ENCODE measurements around the gene NAA20.
A peak's percentile ranks its signal among the peaks of the same experiment; 100 is the strongest.
"Not testable (repeated sequence)": the region's sequence is repeated elsewhere in the genome, so short reads cannot be mapped to it uniquely, and the experiment has no call there.

Gene NAA20

GRCh38 chr20:19992996-19993908 lies 23.9 kb upstream of the NAA20 start:
- no peak for DNase-seq

DNA sequence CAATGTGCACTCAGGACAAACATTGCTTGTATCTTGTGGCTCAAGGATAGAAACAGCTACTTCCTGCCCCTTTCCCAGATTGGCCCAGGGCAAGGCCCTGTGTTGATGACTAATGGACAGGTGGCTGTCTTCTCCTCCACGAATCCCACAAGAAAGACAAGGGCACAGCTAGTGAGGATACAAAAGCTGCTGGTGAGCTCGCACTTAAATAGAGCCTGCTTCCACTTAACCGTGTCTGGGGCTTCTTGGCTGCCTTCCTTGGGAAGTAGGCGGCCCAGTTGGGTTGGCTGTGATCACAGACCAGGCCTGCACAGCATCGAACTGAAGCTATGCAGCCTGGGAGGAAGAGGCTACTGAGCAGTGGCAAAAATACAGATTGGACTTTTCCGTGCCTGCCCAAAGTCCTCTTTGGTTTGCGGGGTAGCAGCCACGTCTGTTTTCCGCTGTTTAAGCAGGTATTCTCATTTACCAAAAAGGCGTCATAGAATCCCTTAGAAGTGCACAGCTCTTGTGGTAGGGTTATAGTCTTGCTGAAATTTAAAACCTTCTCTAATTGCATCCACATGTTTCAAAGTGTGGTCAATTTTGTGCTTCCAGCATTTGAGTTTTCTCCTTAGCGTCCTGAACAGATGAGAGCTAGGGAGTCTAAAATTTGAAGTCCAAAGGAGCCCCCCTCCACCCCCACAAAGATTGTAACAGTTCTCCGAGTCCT lies 23.0 kb upstream of the NAA20 start:
- no peak for DNase-seq

GRCh38 chr20:19995220-19995863 lies 21.8 kb upstream of the NAA20 start:
- peak; percentile 15 for DNase-seq

DNA sequence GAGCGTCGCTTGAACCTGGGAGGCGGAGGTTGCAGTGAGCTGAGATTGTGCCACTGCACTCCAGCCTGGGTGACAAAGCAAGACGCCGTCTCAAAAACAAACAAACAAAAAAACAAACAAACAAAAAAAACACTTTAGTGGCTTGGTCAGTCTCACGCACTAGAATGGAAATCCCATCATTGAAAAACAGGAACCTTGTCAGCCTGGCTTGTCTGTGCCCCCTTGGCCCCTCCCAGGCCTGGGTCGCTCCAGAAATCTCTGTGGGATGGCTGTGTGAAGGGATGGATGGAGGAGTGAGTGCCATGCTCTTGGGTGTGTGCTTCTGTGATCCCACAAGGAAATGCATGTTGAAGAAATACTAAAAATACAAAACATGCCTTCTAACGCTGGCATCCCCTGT lies 20.9 kb upstream of the NAA20 start:
- no peak for DNase-seq

GRCh38 chr20:19996917-19997316 lies 20.2 kb upstream of the NAA20 start:
- DNase-seq = no peak

- DNase-seq = no peak
These were observed 18.0 kb upstream of the NAA20 start for GRCh38 chr20:19998990-19999705.

- no peak for DNase-seq
These were observed 16.8 kb upstream of the NAA20 start for GRCh38 chr20:20000211-20000968.

DNA sequence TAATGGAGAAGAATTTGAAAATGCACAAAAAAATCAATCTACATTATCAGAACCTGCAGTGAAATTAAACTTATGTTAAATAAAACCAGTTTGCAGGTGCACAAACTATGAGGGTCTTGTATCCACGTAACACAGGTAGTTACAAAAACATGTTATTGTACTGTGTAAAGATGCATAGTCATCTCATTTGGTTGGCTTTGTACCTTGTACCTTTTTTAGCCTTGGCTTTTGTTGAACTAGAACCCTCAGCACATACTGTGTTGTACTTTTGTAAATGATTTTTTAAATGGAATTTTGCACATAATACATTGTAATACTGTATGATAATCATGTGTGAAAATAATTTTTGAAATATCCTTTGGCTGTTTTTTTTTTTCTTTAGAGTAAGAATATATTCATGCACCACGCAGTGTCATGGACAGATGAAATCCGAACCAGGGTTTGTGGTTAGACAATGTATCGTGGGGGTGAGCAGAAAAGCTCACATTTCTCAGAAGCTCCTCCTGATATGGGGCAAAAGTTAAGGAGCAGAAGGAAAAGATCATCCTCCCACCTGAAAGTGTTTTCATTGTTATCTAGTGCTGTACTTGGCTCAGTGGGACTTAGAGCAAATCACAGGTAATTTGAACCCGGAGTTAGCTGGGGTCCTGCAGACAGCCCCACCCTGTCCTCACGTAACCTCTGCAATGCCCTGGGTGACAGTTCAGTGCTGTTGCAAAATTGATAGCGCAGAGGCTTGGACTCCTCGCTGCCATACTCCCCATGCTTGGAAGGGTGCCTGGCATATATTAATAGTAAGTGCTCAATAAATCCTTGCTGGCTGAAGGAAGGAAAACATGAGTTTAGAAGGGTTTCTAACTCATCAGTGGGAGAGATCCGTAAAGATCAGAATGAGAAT lies 14.8 kb upstream of the NAA20 start:
- no peak for DNase-seq

DNA sequence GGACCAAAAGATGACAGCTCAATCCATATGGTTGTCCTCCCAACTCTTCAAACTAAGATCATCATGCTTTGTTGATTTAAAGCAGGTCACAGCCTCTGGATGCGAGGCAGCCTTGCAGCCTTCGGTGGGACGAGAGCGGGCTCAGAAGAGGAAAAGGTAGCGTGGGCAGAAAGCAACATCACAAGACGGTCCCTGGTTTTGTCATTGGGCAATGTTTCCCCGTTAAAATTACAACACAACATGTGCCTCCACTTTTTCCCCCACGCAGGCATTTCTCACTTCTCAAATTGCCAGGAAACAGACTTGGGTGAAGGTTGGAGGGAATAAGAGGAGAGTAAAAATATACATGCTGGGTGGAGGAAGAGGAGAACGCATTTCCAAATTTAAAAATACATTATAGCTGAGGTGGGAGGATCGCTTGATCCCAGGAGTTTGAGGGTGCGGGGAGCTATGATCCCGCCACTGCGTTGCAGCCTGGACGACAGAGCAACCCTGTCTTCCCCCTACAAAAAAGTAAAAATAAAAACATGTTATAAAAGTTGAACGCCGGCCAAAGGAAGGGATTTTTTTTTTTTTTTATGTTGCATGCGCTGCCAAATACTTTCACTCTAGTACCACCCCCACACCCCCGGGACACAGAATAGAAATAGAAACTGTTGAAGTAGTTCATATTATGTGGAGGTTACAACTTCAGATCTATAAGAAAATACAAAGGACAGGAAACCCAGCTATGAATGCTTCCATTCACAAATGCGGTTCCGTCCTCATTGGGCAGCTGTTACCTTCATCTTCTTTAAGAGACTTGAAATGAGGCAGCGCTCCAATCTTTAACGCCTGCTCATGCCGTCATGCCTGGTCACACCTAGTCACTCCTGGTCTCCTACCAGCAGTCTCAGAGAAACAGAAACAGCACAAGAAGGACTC lies 13.9 kb upstream of the NAA20 start:
- DNase-seq = no peak

DNA sequence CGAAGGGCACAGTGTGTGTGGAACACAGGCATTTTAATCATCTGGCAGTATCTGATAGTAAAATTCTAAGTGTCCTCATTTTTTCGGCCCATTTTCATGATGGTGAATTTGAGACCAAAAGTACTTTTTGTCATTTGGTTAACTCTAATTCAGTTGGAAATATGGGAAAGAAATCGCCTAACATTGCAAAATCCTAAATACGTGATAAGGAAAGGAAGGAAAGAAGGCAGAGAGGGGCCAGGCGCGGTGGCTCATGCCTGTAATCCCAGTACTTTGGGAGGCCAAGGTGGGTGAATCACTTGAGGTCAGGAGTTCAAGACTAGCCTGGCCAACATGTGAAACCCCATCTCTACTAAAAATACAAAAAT lies 13.2 kb upstream of the NAA20 start:
- not testable (repeated sequence) for DNase-seq

DNA sequence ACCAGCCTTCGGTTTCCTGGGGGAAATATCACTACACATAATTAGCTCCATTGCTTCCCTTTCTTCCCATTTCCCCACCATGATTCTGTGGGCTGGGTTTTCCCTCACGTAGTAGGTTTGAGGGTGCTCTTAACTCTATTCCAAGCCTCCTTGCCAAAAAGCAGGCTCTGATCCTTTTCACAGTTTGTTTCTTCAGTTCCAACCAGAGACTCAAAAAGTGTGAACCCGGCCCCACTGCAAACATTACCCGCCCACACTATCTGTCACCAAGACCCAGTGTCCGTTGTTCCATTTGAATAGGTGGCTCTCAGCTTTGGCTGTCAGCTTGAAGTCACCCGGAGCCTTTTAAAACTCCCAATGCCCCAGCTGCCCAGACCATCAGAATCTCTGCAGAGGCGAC lies 11.8 kb upstream of the NAA20 start:
- no peak for DNase-seq

DNA sequence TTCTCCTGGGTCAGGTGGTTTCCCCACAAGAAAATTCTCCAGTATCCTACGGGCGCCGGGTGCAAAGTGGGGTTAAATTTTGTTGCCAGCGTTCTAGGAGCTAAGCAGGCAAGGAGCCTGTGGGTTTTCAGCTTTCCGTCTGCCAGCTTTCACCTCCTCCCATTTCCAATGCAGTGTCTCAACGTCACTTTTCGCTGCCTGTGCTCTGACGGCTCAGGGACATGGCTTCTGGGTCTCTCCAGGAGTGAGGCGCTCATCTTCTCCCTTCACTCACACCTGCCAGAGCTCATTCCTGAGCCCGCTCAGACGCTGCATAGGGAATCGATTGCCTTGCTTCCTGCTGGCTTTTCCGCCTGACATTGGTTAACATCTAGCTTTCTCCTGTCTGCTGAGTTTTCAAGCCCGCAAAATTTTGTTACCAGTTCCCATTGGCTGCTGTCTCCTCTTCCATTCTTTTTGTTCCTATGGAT lies 7.3 kb upstream of the NAA20 start:
- no peak for DNase-seq

DNA sequence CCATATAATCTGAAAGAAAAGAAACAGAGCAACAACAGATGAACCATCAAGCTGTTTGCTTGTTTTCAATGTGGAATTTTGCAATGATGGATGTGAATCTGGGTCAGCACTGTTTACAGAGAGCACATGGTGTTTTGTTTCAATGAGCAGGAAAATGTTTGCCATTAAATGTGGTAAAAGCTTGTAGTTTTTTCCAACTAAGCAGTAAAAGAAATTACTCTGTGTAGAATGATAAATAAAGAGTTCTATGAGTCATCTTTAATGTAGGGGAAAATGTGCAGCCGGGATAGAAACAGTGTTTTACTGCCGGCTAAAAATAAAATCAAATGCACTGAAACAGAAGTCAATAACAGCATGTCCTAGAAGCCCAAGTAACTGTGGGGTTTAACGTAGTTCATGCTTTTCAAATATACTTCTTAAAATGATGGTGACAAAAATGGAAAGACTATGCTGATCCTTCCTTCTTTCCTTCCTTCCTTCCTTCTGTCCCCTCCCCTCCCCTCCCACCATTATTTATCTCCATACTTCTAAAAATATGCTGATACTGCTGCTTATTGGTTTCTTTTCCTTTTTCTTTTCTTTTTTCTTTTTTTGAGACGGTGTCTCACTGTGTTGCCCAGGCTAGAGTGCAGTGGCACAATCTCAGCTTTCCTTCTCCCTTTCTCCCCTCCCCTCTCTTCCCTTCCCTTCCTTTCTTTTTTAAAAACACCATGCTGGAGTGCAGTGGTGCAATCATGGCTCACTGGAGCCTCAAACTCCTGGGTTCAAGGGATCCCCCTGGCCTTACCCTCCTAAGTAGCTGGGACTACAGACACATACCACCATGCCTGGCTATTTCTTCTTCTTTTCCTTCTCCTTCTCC lies 6.3 kb upstream of the NAA20 start:
- DNase-seq = no peak

DNA sequence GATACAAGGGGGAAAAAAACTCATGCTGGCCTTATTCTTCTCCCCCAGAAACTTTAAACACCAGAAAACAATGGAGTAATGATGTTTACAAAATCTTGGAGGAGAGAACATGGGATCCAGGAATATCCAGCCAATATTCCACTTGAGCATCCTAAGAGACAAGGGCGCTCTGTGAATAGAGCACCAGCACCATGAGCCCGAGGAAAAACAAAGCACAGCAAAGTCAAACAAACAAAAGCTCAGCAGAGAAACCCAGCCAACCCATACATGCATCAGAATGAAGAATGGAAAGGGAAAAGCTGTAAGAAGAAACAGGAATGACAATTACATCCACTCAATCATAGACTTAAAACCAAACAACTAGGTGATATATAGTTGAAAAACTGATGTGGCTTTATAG lies 4.6 kb upstream of the NAA20 start:
- no peak for DNase-seq

- DNase-seq = no peak
These were observed 2.5 kb upstream of the NAA20 start for GRCh38 chr20:20014659-20015058.

GRCh38 chr20:20017844-20018185 lies 653 bp downstream of the NAA20 start:
- DNase-seq = no peak

DNA sequence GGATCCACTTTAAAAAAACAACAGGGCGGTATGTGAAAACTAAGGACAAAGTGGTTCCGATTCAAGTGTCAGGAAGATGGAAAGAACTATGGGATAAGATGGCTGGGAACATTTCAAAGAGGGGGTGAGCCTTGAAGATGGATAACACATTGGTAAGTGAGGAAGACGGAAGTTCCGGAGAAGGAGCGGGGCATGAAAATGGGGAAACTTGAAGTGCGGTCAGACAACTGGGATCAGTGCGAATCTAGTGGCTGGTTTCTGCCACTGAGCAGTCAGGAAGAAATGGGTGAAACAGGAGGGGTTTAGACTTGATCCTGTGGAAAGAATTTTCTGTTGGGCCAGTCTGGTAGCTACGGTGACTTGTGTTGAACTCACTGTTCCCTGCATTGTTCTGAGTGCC lies 1.2 kb downstream of the NAA20 start:
- no peak for DNase-seq

DNA sequence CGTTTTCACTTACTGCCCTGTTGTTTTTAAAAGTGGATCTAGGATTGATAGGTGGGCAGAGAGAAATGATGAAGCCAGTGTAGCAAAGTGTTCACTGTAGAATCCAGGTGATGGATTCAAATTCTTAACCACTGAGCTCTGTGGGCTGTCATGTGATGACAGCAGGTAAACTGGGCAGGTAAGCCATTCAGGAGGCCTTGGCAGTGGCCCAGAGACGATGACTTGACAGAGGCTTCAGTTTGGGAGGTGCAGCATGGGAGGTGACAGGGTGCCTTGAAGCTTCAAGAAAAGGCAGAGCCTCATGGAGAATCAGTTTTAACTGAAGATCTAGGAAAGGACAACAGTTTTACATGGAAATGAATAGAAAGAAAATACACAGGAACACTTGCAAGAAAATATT lies 2.0 kb downstream of the NAA20 start:
- no peak for DNase-seq

GRCh38 chr20:20020908-20021307 lies 3.7 kb downstream of the NAA20 start:
- DNase-seq = no peak

Data from stimulated activated naive CD4-positive, alpha-beta T cell treated with Interleukin-2 at 50 U/mL for 16 hours (primary cell).